ENCODE data around the gene CPPED1. TPM values are rescaled to one million over a fixed set of nuclear protein-coding genes. Genes with fewer than 3 reads are reported as not detected.

The CPPED1 gene
- total RNA-seq, 1 donor from 2014 or later, result 9.7 TPM

DNA sequence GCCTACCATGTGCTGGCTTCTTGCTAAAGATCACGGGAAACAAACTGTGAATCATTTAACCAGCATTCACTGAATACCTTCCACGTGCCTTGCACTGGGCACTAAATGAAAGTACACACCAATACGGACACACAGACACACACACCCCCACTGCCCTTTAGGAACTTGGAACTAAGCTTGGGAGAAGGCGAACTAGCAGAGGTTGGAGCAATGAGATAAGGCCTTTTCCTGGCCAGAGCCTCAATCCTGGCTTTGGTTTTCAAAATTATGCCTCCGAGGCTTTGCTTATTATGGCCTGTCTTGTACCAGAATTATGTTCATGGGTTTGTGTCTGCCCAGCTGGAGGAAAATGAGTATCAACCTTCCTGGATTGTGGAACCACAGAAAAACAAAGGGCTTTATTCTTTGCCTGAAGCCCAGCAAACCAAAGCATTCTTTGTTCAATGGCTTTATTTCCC lies 32.3 kb downstream of the CPPED1 start:
- no peaks in the 10 kb centered on the region for H3K27me3 ChIP-seq
- no peak for DNase-seq (ENCODE audit: low spot score)
- no peaks in the 10 kb centered on the region for H3K79me2 ChIP-seq (ENCODE audit: low read depth)
- H3K27me3 Mint-ChIP-seq (ENCODE audit: insufficient read depth, low read depth), result no peaks in the 10 kb centered on the region
- H3K4me3 ChIP-seq, result no peak overlapping the region
- H4K20me1 ChIP-seq (ENCODE audit: low read depth), result no peaks in the 10 kb centered on the region
- no peaks in the 10 kb centered on the region for H3K9me3 ChIP-seq (ENCODE audit: low read depth)
- no peak overlapping the region for H2AFZ ChIP-seq (replicated peaks)
- peaks cover 3% of the 10 kb centered on the region for H3K4me1 Mint-ChIP-seq
- peak overlapping the region; percentile 16 for H3K4me2 ChIP-seq
- no peaks in the 10 kb centered on the region for H3K36me3 ChIP-seq
- H3F3A ChIP-seq (ENCODE audit: low read depth), result no peaks in the 10 kb centered on the region
- peaks cover 9% of the 10 kb centered on the region for H3K4me1 ChIP-seq
- no peak for TF ChIP-seq EZH2phosphoT487 (IDR thresholded peaks at IDR 0.05)
- TF ChIP-seq CTCF (IDR thresholded peaks at IDR 0.05), result no peak
- TF ChIP-seq EZH2 (IDR thresholded peaks at IDR 0.05), result no peak
- H3K4me3 Mint-ChIP-seq, result no peak overlapping the region
- H3K36me3 Mint-ChIP-seq, result peaks cover 7% of the 10 kb centered on the region
- H3K27ac Mint-ChIP-seq, result no peak overlapping the region
- no peak overlapping the region for H3K27ac ChIP-seq
- no peaks in the 10 kb centered on the region for H3K9me3 Mint-ChIP-seq
- no peak overlapping the region for H3K9ac ChIP-seq

DNA sequence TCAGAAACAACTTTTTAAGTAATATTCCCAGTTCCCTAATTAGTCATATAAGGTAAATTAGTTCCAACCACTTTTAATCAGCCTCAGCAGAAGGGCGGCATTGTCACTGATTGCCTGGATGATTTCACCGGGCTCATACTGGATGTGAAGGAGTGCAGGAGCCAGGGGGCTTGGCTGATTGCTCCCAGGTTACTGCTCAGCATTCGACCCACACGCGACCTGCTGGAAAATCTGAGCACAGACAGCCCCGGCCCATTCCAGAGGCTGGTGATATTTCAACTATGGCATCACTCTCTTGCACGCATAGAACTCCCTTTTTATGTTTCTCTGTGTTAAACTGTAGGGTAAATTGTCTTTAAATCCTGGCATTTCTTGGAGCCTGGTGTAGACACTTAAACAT lies 34.2 kb downstream of the CPPED1 start:
- no peaks in the 10 kb centered on the region for H3K27me3 Mint-ChIP-seq (ENCODE audit: insufficient read depth, low read depth)
- Histone ChIP-seq H3K36me3 (no peaks in the 10 kb centered on the region), H3K4me3 (no peak overlapping the region), H3K4me2 (no peak overlapping the region), H3K27me3 (no peaks in the 10 kb centered on the region), H3K27ac (no peak overlapping the region), H3K79me2 (ENCODE audit: low read depth) (no peaks in the 10 kb centered on the region), H3K4me1 (peaks cover 9% of the 10 kb centered on the region), H3F3A (ENCODE audit: low read depth) (no peaks in the 10 kb centered on the region), H4K20me1 (ENCODE audit: low read depth) (no peaks in the 10 kb centered on the region), H2AFZ (replicated peaks) (no peak overlapping the region), H3K9ac (no peak overlapping the region), H3K9me3 (ENCODE audit: low read depth) (no peaks in the 10 kb centered on the region)
- no peaks in the 10 kb centered on the region for H3K9me3 Mint-ChIP-seq
- no peak overlapping the region for H3K4me3 Mint-ChIP-seq
- no peak for DNase-seq (ENCODE audit: low spot score)
- H3K4me1 Mint-ChIP-seq, result peaks cover 3% of the 10 kb centered on the region
- H3K36me3 Mint-ChIP-seq, result peaks cover 1% of the 10 kb centered on the region
- TF ChIP-seq CTCF (IDR thresholded peaks at IDR 0.05) (no peak), EZH2 (IDR thresholded peaks at IDR 0.05) (no peak), EZH2phosphoT487 (IDR thresholded peaks at IDR 0.05) (no peak)
- peak overlapping the region; percentile 24 for H3K27ac Mint-ChIP-seq

DNA sequence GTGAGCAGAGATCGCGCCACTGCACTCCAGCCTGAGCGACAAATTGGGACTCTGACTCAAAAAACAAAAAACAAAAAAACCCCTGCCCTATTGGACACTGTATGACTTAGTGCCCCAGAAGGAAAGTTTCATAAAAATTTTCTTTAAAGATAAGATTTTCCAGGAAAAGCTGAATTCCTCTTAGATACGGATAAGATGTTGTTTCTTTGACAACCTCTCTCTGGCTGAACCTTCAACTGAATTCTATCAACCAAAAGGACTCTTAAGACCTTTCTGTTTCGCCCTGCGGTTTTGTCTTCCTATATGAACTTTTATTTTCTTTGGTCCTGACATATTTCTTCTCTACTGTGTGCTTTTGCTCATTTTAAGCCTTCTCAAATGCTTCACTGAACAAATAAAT lies 35.8 kb downstream of the CPPED1 start:
- Histone ChIP-seq H3K9me3 (ENCODE audit: low read depth) (no peaks in the 10 kb centered on the region), H3F3A (ENCODE audit: low read depth) (no peaks in the 10 kb centered on the region), H3K27me3 (no peaks in the 10 kb centered on the region), H3K36me3 (no peaks in the 10 kb centered on the region), H3K4me3 (no peak overlapping the region), H4K20me1 (ENCODE audit: low read depth) (no peaks in the 10 kb centered on the region), H3K79me2 (ENCODE audit: low read depth) (no peaks in the 10 kb centered on the region), H2AFZ (replicated peaks) (no peak overlapping the region), H3K9ac (no peak overlapping the region), H3K4me1 (peaks cover 9% of the 10 kb centered on the region), H3K27ac (no peak overlapping the region), H3K4me2 (no peak overlapping the region)
- Mint-ChIP-seq H3K4me1 (peaks cover 3% of the 10 kb centered on the region), H3K27ac (no peak overlapping the region), H3K36me3 (no peaks in the 10 kb centered on the region), H3K27me3 (ENCODE audit: insufficient read depth, low read depth) (no peaks in the 10 kb centered on the region), H3K4me3 (no peak overlapping the region), H3K9me3 (no peaks in the 10 kb centered on the region)
- TF ChIP-seq EZH2 (IDR thresholded peaks at IDR 0.05) (no peak), CTCF (IDR thresholded peaks at IDR 0.05) (no peak), EZH2phosphoT487 (IDR thresholded peaks at IDR 0.05) (no peak)
- no peak for DNase-seq (ENCODE audit: low spot score)
